PFSK-1 (cell line): ENCODE results near the gene AFTPH.

ENCODE experiments used
- FOXP2 ChIP-seq: optimal IDR thresholded peaks from 2 replicates; pipeline ENCODE3; 2011; ENCODE audit warnings: borderline replicate concordance, control low read depth, inconsistent platforms; ENCODE audit not compliant: insufficient read depth; ENCODE audit errors: extremely low read length, extremely low read depth
- POLR2AphosphoS5 ChIP-seq: IDR thresholded peaks from 2 replicates; pipeline ENCODE4 v1.6.1; 2012; ENCODE audit warnings: low read depth, mild to moderate bottlenecking, control low read depth, low read length, moderate library complexity
- SIN3A ChIP-seq: IDR thresholded peaks from 2 replicates; pipeline ENCODE4 v1.6.1; 2012; ENCODE audit warnings: mild to moderate bottlenecking, low read length, moderate library complexity, borderline replicate concordance; ENCODE audit not compliant: insufficient read depth
- TAF1 ChIP-seq: IDR thresholded peaks from 2 replicates; pipeline ENCODE4 v1.6.1; 2012; ENCODE audit warnings: low read length, control low read depth, borderline replicate concordance; ENCODE audit not compliant: insufficient read depth
- TF ChIP-seq, protein P1 (sequence below), 2 experiments: IDR thresholded peaks; 2 replicates each; pipeline versions ENCODE4 v1.6.1 to v1.8.0; 2011 to 2012; ENCODE audit warnings: low read depth in 2 of 2, low read length in 2 of 2, control low read depth in 1 of 2, inconsistent platforms in 1 of 2, mild to moderate bottlenecking in 1 of 2, moderate library complexity in 1 of 2; ENCODE audit not compliant: insufficient read depth in 1 of 2

The AFTPH gene

DNA sequence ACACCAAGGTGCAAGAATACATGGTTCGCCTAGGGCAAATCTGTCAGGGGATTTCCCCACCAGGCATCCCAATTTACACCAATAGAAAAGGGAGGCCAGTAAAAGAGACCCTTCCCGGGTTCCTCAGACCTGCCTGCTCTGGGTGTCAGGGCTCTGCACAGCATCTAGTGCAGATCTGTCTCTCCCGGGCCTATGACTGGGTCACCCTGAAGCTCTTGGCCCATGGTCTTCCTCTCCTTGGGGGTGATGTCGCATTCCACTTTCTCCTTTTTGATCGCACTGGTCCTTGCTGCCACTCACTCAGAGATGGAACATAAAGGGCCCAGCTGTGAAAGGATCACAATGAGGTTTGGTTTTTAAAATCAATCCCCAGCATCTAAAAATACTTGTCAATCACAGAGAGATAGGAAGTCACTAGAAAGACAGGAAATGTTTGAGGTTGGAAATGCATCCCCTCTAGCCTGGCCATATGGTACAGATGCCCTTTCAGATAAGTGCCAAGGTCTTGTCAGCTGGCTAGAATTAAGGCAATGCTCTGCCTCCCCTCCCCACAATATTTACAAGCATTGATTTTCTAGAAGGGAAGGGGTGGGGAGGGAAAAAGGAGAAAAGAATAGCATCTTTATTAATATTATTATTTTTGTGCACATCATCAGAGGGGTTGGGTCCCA lies 34.9 kb upstream of the AFTPH start:
- TF ChIP-seq TAF1 (no peak), FOXP2 (no peak), POLR2AphosphoS5 (no peak), SIN3A (no peak)
- TF ChIP-seq, protein P1, sequence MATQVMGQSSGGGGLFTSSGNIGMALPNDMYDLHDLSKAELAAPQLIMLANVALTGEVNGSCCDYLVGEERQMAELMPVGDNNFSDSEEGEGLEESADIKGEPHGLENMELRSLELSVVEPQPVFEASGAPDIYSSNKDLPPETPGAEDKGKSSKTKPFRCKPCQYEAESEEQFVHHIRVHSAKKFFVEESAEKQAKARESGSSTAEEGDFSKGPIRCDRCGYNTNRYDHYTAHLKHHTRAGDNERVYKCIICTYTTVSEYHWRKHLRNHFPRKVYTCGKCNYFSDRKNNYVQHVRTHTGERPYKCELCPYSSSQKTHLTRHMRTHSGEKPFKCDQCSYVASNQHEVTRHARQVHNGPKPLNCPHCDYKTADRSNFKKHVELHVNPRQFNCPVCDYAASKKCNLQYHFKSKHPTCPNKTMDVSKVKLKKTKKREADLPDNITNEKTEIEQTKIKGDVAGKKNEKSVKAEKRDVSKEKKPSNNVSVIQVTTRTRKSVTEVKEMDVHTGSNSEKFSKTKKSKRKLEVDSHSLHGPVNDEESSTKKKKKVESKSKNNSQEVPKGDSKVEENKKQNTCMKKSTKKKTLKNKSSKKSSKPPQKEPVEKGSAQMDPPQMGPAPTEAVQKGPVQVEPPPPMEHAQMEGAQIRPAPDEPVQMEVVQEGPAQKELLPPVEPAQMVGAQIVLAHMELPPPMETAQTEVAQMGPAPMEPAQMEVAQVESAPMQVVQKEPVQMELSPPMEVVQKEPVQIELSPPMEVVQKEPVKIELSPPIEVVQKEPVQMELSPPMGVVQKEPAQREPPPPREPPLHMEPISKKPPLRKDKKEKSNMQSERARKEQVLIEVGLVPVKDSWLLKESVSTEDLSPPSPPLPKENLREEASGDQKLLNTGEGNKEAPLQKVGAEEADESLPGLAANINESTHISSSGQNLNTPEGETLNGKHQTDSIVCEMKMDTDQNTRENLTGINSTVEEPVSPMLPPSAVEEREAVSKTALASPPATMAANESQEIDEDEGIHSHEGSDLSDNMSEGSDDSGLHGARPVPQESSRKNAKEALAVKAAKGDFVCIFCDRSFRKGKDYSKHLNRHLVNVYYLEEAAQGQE (IDR thresholded peaks at IDR 0.05; ENCODE audit: insufficient read depth in 1 of 2, low read depth in 2 of 2, low read length in 2 of 2), result no peak

DNA sequence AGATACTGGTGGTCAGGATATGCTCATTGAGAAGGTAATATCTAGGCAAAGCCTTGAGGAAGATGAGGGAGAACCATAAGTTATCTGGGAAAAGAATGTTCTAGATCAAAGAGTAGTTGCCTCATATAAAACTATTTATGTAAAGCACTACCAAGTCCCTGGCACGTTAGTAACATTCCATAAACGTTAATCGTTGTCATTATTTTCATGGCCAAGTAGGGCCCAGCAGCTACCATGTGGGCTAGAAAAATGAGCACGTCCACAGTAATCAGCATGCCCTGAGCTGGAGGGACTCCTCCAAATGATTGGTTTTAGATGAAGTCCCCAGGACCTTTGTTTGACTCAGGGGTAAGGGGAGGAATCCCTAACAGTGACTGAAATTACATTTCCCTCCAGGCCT lies 32.7 kb upstream of the AFTPH start:
- TF ChIP-seq, protein P1 (IDR thresholded peaks at IDR 0.05; ENCODE audit: insufficient read depth in 1 of 2, low read depth in 2 of 2, low read length in 2 of 2), result no peak
- no peak for TF ChIP-seq SIN3A

DNA sequence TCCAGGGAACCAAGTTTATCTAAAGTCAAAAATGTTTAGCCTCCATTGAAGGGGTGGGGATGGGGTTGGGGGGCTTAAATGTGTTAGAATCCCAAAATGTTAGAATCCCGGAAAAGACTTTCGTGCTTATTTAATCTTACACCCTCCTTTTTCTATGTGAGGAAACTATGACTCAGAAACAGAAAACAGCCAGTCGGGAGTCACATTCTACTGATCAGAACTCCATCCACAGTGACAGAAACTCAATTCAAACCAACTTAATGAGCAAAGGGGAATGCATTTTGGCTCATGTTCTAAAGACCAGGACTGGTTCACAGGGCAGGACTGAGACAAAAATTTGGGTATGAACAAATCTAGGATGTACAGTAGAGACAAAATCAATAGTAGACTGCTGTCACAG lies 31.9 kb upstream of the AFTPH start:
- TF ChIP-seq TAF1, result no peak
- TF ChIP-seq, protein P1 (IDR thresholded peaks at IDR 0.05; ENCODE audit: insufficient read depth in 1 of 2, low read depth in 2 of 2, low read length in 2 of 2), result no peak
- no peak for TF ChIP-seq SIN3A
- TF ChIP-seq FOXP2, result no peak
- no peak for TF ChIP-seq POLR2AphosphoS5

DNA sequence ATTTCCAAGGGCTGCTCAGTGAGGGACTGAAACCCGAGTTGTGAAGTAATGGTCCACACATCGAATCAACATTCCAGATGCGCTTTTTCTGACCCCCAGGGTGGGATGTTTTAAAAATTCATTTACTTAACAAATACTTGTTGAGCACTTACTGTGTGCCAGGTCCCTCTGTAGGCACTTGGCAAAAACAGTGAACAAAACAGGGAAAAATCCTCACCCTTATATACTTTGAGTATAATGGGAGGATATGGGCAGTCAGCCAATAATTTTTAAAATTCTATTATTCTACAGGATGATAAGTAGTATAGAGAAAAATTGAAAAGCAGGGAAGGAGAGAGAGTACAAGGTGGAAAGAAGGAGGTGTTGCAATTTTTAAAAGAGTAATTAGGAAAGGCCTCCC lies 31.3 kb upstream of the AFTPH start:
- TF ChIP-seq SIN3A, result no peak
- TF ChIP-seq, protein P1 (IDR thresholded peaks at IDR 0.05; ENCODE audit: insufficient read depth in 1 of 2, low read depth in 2 of 2, low read length in 2 of 2), result no peak
- TF ChIP-seq POLR2AphosphoS5, result no peak
- no peak for TF ChIP-seq FOXP2
- no peak for TF ChIP-seq TAF1

DNA sequence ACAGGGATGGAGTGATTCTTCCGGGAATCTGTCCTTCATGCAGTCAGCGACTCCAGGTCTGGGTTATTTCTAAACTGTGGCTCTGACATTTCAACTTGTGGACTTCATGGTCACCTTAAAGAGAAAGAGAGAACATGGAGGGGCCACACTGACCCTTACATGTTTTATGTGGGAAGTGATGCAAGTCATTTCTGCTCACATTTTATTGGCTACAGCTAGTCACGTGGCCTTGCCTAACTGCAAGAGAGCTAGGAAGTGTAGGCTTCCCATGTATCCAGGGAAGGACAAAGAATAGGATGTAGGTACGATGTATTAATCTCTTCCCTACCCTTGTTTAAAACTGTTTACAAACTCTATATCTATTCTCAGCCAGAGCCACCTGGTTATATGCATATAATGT lies 30.3 kb upstream of the AFTPH start:
- no peak for TF ChIP-seq SIN3A
- no peak for TF ChIP-seq TAF1
- no peak for TF ChIP-seq POLR2AphosphoS5
- no peak for TF ChIP-seq FOXP2
- TF ChIP-seq, protein P1 (IDR thresholded peaks at IDR 0.05; ENCODE audit: insufficient read depth in 1 of 2, low read depth in 2 of 2, low read length in 2 of 2), result no peak
